Prostate gland (tissue), 2 donors: ENCODE data around the gene KAZN. TPM values are rescaled to one million over a fixed set of nuclear protein-coding genes. Genes with fewer than 3 reads are reported as not detected.

Source experiments
- DNase-seq: peaks from one replicate; pipeline ENCODE4 v3.0.0-alpha.2; 2019; ENCODE audit warnings: low spot score
- H3K27ac ChIP-seq, 2 donors: fragments of 200-600 bp; sonication (generic); 2 replicates each; pipeline ENCODE4 v1.5.1; 2017 to 2019
- H3K27me3 ChIP-seq: fragments of 200-600 bp; sonication (generic); replicated peaks from 2 replicates; pipeline ENCODE4 v1.5.1; 2019; ENCODE audit not compliant: insufficient read depth
- H3K36me3 ChIP-seq, 2 donors: fragments of 200-600 bp; sonication (generic); 1 replicate in 1 of 2; 2 replicates in 1 of 2; pipeline versions ENCODE4 v1.5.1 to v1.8.1; 2017 to 2019
- H3K4me1 ChIP-seq: fragments of 200-600 bp; sonication (generic); replicated peaks from 2 replicates; pipeline ENCODE4 v1.5.1; 2019
- H3K4me3 ChIP-seq, 2 donors: fragments of 200-600 bp; sonication (generic); 2 replicates each; pipeline ENCODE4 v1.5.1; 2017 to 2019
- H3K9me3 ChIP-seq: fragments of 200-600 bp; sonication (generic); 2 replicates; pipeline ENCODE4 v1.5.1; 2017
- CTCF ChIP-seq, 4 experiments: fragments of 200-600 bp in 2 of 4; fragments of 450-650 bp in 2 of 4; sonication (generic) in 2 of 4; IDR thresholded peaks; 1 replicate in 3 of 4; 2 replicates in 1 of 4; pipeline ENCODE4 v1.5.1; 2016 to 2019; ENCODE audit warnings: antibody characterized with exemption in 4 of 4, mild to moderate bottlenecking in 2 of 4, moderate library complexity in 2 of 4
- POLR2A ChIP-seq: fragments of 450-650 bp; IDR thresholded peaks from one replicate; pipeline ENCODE4 v1.6.1; 2016; ENCODE audit warnings: antibody characterized with exemption, mild to moderate bottlenecking
- POLR2AphosphoS5 ChIP-seq: sonication (generic); formaldehyde crosslinking; IDR thresholded peaks from one replicate; pipeline ENCODE4 v1.6.1; 2017; ENCODE audit warnings: antibody characterized with exemption
- WGBS: methylation state at CpG from one replicate; pipeline ENCODE4 v1.1.5; 2018; 5-methylcytosine and 5-hydroxymethylcytosine counted together
- intact Hi-C: fragments of 100-400 bp; cut with DNase I; formaldehyde crosslinking; loops from one replicate; pipeline ENCODE4 v1.14.2; 2022
- total RNA-seq, 2 donors: library from RNA; depleted of rRNA; stranded (reverse); fragments of >200 nt; gene quantifications; one replicate each; pipeline ENCODE4 v1.1.0, GENCODE V29; 2016

The KAZN gene
- total RNA-seq, 2 donors from 2014 or later = 8.3 to 12.7 TPM

DNA sequence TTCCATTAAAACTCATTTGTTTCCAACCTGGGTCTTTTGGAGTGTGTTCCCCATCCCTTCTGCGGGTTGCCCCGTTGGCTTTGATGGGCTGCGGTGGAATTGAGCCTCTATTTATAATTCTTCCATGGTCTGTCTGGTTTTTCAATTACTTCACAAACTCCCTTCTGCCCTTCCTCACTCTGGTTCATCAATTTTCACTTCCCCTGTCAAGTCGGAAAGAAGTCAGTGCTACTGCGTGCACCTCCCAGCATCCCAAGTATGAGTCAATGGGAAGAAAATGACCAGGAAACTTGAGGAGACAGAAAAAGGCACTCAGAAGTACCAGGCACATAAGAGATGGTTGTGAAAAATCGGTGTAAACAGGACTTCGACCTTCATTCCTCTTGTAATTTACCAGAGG, 126.2 kb downstream of the KAZN start:
- no peak for DNase-seq
- H3K27me3 ChIP-seq = no peaks in the 10 kb centered on the region
- 86% methylated on average over 7 of the region's 7 CpGs for WGBS
- no peak overlapping the region for H3K4me3 ChIP-seq
- intact Hi-C loops = no loop called here
- H3K4me1 ChIP-seq = no peaks in the 10 kb centered on the region
- H3K27ac ChIP-seq = no peak overlapping the region
- TF ChIP-seq POLR2A (no peak), CTCF (IDR thresholded peaks at IDR 0.05) (no peak), POLR2AphosphoS5 (no peak)
- no peaks in the 10 kb centered on the region for H3K36me3 ChIP-seq
- no peaks in the 10 kb centered on the region for H3K9me3 ChIP-seq

GRCh38 chr1:14725238-14725637, 126.8 kb downstream of the KAZN start:
- TF ChIP-seq CTCF (IDR thresholded peaks at IDR 0.05) = no peak
- no peak for TF ChIP-seq POLR2AphosphoS5
- no peak for TF ChIP-seq POLR2A
- 94% methylated on average over 1 of the region's 1 CpG for WGBS
- Histone ChIP-seq H3K36me3 (no peaks in the 10 kb centered on the region), H3K27me3 (no peaks in the 10 kb centered on the region), H3K27ac (no peak overlapping the region), H3K4me3 (no peak overlapping the region), H3K9me3 (no peaks in the 10 kb centered on the region), H3K4me1 (no peaks in the 10 kb centered on the region)
- intact Hi-C loops = no loop called here
- DNase-seq = no peak

DNA sequence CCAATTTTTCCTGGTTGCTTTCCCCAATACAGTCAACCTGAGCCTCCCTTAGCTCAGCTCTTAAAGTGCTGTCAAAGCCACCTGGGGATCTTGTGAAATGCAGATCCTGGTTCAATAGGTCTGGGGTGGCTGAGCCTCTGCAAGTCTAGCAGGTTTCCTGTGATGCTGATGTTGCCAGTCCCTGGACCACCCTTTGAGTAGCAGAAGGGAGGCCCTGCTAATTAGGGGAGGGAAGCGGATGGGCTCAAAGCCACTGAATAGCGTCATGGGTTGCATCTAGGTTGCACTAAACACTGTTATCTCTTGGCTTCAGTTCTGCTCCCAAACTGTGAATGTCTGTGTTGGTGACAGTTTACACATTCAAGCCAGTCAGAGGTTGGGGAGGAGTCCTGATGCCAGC, 127.2 kb downstream of the KAZN start:
- Histone ChIP-seq H3K4me1 (no peaks in the 10 kb centered on the region), H3K9me3 (no peaks in the 10 kb centered on the region), H3K36me3 (no peaks in the 10 kb centered on the region), H3K4me3 (no peak overlapping the region), H3K27me3 (no peaks in the 10 kb centered on the region), H3K27ac (no peak overlapping the region)
- no peak for TF ChIP-seq POLR2A
- no peak for TF ChIP-seq POLR2AphosphoS5
- TF ChIP-seq CTCF (IDR thresholded peaks at IDR 0.05) = no peak
- intact Hi-C loops = no loop called here
- DNase-seq = no peak
- WGBS = 58% methylated on average over 2 of the region's 2 CpGs

DNA sequence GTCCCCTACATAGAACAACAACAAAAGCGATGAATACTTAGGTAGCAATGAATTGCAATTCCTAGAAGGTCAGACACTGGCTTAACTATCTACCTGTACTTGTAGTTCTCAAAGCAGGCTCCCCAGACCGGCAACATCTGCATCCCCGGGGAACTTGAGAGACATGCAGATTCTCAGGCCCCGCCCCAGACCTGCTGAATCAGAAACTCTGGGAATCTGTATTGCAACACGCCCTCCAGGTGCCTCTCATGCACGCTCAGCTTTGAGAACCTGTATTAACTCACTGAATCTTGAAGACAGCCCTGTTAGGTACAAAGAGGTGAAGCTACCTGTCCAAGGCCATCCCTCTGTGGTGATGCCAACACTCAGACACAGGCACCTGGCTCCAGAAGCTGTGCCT, 128.1 kb downstream of the KAZN start:
- H3K4me1 ChIP-seq = no peaks in the 10 kb centered on the region
- no peak for TF ChIP-seq POLR2A
- no peaks in the 10 kb centered on the region for H3K27me3 ChIP-seq
- DNase-seq = no peak
- 89% methylated on average over 6 of the region's 6 CpGs for WGBS
- H3K36me3 ChIP-seq = no peaks in the 10 kb centered on the region
- no peak overlapping the region for H3K4me3 ChIP-seq
- intact Hi-C loops = no loop called here
- H3K9me3 ChIP-seq = no peaks in the 10 kb centered on the region
- no peak overlapping the region for H3K27ac ChIP-seq

- Histone ChIP-seq H3K27me3 (no peaks in the 10 kb centered on the region), H3K9me3 (no peaks in the 10 kb centered on the region), H3K36me3 (no peaks in the 10 kb centered on the region), H3K4me3 (no peak overlapping the region), H3K4me1 (no peaks in the 10 kb centered on the region), H3K27ac (no peak overlapping the region)
- WGBS = 88% methylated on average over 7 of the region's 7 CpGs
- DNase-seq = no peak
- intact Hi-C loops = no loop called here
- TF ChIP-seq POLR2AphosphoS5 = no peak
- TF ChIP-seq CTCF (IDR thresholded peaks at IDR 0.05) = no peak
- TF ChIP-seq POLR2A = no peak
These were observed 130.0 kb downstream of the KAZN start for GRCh38 chr1:14728516-14728915.

DNA sequence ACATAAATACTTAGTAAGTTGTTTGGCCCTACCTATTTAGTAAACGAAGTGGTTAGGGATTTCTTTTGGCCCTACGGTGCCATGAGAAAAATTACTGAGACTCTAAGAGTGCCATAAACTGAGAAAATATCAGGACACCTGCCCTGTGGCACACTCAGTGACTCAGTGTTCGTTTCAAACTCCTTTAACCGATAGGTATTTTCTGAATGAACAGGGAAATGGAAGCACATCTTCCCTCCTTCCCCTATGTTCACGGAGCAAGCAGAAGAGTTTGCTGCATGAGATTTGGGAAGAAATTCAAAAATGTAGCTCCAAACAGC, 134.2 kb downstream of the KAZN start:
- no peaks in the 10 kb centered on the region for H3K27me3 ChIP-seq
- no peaks in the 10 kb centered on the region for H3K9me3 ChIP-seq
- WGBS = 49% methylated on average over 5 of the region's 5 CpGs
- H3K4me1 ChIP-seq = no peaks in the 10 kb centered on the region
- no peaks in the 10 kb centered on the region for H3K36me3 ChIP-seq
- intact Hi-C loops = no loop called here
- DNase-seq = no peak
- TF ChIP-seq CTCF (IDR thresholded peaks at IDR 0.05) (no peak), POLR2A (no peak), POLR2AphosphoS5 (no peak)
- no peak overlapping the region for H3K4me3 ChIP-seq
- no peak overlapping the region for H3K27ac ChIP-seq
